Pancreas (tissue), 10 donors: ENCODE measurements around the gene TRIM14. TPM values are rescaled to one million over a fixed set of nuclear protein-coding genes. Genes with fewer than 3 reads are reported as not detected.
"Not testable (repeated sequence)": the region's sequence is repeated elsewhere in the genome, so short reads cannot be mapped to it uniquely, and the experiment has no call there.

Source experiments
- ATAC-seq, 4 donors: fragments of 200-7000 bp; cut with Tn5 transposase; one replicate each; pipeline versions ENCODE4 v1.8.0 to v1.9.1; 2020; ENCODE audit warnings: mild to moderate bottlenecking in 4 of 4, moderate library complexity in 4 of 4
- DNase-seq, 6 donors: peaks; one replicate each; pipeline ENCODE4 v3.0.0-alpha.2; 2020
- FAIRE-seq: peaks from 2 replicates; lab custom pipeline; 2012; peaks lifted over from hg19 to GRCh38; lab: Jason Lieb, UNC
- H3K27ac ChIP-seq, 4 donors: fragments of 200-600 bp; sonication (generic); 1 replicate in 3 of 4; 2 replicates in 1 of 4; pipeline versions ENCODE4 v1.5.0 to v1.8.0; 2020
- H3K27me3 ChIP-seq, 4 donors: fragments of 200-600 bp; one replicate each; pipeline ENCODE4 v1.8.0; 2021
- H3K36me3 ChIP-seq, 3 donors: fragments of 200-600 bp; sonication (generic) in 1 of 3; one replicate each; pipeline versions ENCODE4 v1.5.0 to v1.8.0; 2020 to 2021
- H3K4me1 ChIP-seq, 3 donors: fragments of 200-600 bp; one replicate each; pipeline ENCODE4 v1.8.0; 2021
- H3K4me3 ChIP-seq, 4 donors: fragments of 200-600 bp; sonication (generic) in 2 of 4; one replicate each; pipeline versions ENCODE4 v1.5.0 to v1.8.0; 2020 to 2021
- H3K9me3 ChIP-seq, 4 donors: fragments of 200-600 bp; one replicate each; pipeline ENCODE4 v1.8.0; 2021
- WGBS, 2 donors: extraction: QIAGEN DNeasy Blood & Tissue Kit; methylation state at CpG; one replicate each; pipeline ENCODE4 v1.1.7; 2013; 5-methylcytosine and 5-hydroxymethylcytosine counted together
- intact Hi-C, 3 donors: fragments of 100-400 bp; cut with DNase I; formaldehyde crosslinking; loops; one replicate each; pipeline versions ENCODE4 v1.11.1 to v1.14.2; 2022
- polyA plus RNA-seq, 2 donors: library from polyadenylated mRNA; stranded (reverse); fragments of 200-250 nt; gene quantifications; one replicate each; pipeline ENCODE4 v1.2.3, GENCODE V29; 2013
- total RNA-seq, 6 donors: library from RNA; stranded (reverse); fragmentation: NEBNext Ultra II Directional in 4 of 6; extraction: Animal tissue kit (Norgen Biotek cat#: 25700) in 4 of 6; gene quantifications; one replicate each; pipeline versions ENCODE4 v1.2.1 to v1.2.4, GENCODE V29; 2021 to 2023
- TF ChIP-seq, protein P1 (sequence below), 4 donors: fragments of 200-600 bp; sonication (generic) in 3 of 4; IDR thresholded peaks; one replicate each; pipeline versions ENCODE4 v1.5.0 to v1.8.0; 2021; ENCODE audit warnings: antibody characterized with exemption in 4 of 4
- donor health status: healthy with polysubstance abuse.
- donor health status: DM: no; HTN: no; CAD: no; lungs with moderate emphysema.
- donor health status: DM: no; HTN: no; CAD: no.
- donor health status: control.
- donor health status: control.
- donor health status: Bipolar disorder and iron deficiency.
- donor health status: DM: yes; HTN: yes; CAD: no.
- donor health status: DM: no; HTN: no; CAD: no.
- donor health status: DM: no; HTN: no; CAD: no.
- donor health status: DM: yes; HTN: yes; CAD: no.

Gene TRIM14
- total and polyA plus RNA-seq, 8 donors, result 1.2 to 10.4 (median 1.9) TPM

DNA sequence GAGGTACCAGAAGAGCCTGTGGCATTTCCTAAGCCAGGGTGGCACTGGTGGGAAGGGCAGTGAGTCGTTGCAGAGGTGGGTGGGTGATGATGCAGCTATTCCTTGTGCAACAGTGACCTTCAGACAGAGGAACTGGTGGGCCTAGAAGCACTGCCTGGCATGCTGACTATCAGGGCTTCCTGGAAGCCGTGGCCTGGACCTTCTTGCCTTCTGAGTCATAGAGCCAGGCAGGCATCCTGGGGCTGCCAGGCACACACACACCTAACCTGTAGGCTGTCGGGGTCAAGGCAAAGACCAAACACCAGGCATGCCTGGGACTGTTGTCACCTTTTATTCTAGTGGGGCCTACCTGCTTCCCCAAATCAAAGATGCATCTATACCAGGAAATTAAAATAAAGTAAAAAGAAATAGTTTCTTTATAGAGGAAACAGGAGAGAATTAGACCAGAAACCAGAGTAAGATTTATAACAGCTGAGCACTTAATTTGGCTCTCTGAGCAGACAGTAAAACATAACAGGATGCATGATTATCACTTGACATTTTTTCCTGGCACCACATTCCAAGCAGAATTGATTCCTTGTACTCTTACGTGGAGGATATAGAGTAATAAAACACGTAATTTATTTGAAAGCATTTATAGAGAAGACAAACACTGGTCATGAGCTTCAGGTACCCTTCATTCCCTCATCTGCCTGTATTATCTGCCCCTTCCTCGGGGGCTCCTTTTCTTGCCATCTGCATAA is 37.4 kb downstream of the TRIM14 start:
- Histone ChIP-seq H3K27ac (no peak overlapping the region), H3K36me3 (peaks cover 5 to 35% (median 17%) of the 10 kb centered on the region in 3 donors), H3K4me1 (no peaks in the 10 kb centered on the region), H3K27me3 (no peaks in the 10 kb centered on the region), H3K9me3 (no peaks in the 10 kb centered on the region), H3K4me3 (no peak overlapping the region)
- TF ChIP-seq, protein P1, sequence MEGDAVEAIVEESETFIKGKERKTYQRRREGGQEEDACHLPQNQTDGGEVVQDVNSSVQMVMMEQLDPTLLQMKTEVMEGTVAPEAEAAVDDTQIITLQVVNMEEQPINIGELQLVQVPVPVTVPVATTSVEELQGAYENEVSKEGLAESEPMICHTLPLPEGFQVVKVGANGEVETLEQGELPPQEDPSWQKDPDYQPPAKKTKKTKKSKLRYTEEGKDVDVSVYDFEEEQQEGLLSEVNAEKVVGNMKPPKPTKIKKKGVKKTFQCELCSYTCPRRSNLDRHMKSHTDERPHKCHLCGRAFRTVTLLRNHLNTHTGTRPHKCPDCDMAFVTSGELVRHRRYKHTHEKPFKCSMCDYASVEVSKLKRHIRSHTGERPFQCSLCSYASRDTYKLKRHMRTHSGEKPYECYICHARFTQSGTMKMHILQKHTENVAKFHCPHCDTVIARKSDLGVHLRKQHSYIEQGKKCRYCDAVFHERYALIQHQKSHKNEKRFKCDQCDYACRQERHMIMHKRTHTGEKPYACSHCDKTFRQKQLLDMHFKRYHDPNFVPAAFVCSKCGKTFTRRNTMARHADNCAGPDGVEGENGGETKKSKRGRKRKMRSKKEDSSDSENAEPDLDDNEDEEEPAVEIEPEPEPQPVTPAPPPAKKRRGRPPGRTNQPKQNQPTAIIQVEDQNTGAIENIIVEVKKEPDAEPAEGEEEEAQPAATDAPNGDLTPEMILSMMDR (IDR thresholded peaks at IDR 0.05), result no peak
- intact Hi-C loops, result no loop called here
- FAIRE-seq (no peak), ATAC-seq (peak in 3 of 4 donors; percentile 8 to 63 (median 59)), DNase-seq (peak in 1 of 6 donors; percentile 40)
- 79 to 86% methylated on average over 6 of the region's 6 CpGs for WGBS, 2 donors

DNA sequence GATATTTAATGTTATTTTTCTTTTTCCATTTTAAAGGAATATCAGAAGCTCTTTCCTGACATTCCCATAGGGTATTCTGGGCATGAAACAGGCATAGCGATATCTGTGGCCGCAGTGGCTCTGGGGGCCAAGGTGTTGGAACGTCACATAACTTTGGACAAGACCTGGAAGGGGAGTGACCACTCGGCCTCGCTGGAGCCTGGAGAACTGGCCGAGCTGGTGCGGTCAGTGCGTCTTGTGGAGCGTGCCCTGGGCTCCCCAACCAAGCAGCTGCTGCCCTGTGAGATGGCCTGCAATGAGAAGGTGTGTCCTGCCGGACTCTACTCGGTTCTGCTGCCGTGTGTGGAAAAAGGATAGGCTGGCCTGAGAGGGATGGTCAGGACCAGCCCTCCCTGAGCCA is 38.2 kb downstream of the TRIM14 start:
- no peaks in the 10 kb centered on the region for H3K4me1 ChIP-seq
- 92 to 95% methylated on average over 12 of the region's 12 CpGs for WGBS, 2 donors
- no peak overlapping the region for H3K4me3 ChIP-seq
- peaks cover 5 to 35% (median 17%) of the 10 kb centered on the region in 3 donors for H3K36me3 ChIP-seq
- H3K27ac ChIP-seq, result no peak overlapping the region
- TF ChIP-seq, protein P1 (IDR thresholded peaks at IDR 0.05), result no peak
- intact Hi-C loops, result no loop called here
- H3K27me3 ChIP-seq, result no peaks in the 10 kb centered on the region
- H3K9me3 ChIP-seq, result no peaks in the 10 kb centered on the region
- peak in 1 of 6 donors; percentile 25 for DNase-seq
- FAIRE-seq, result no peak
- ATAC-seq, result no peak

DNA sequence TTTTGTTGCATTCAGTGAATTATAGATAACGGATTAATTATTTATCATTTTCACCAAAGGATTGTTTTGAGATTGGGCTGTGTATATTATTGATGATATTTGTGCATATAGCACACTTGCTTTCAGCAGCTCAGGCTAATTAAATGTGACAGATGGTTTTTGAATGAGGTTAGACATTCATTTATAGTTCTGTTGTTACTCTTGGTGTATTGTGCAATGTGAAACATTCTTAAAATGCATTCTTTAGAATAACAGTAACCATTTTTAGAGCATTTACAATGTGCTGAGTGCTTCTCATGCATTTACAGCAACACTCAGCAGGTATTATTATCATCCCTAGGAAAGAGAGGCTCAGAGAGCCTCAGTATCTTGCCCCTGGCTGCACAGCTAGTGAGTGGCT is 38.7 kb downstream of the TRIM14 start:
- TF ChIP-seq, protein P1 (IDR thresholded peaks at IDR 0.05), result no peak
- Histone ChIP-seq H3K27me3 (no peaks in the 10 kb centered on the region), H3K27ac (no peak overlapping the region), H3K4me3 (no peak overlapping the region), H3K9me3 (no peaks in the 10 kb centered on the region), H3K36me3 (peaks cover 5 to 35% (median 17%) of the 10 kb centered on the region in 3 donors), H3K4me1 (no peaks in the 10 kb centered on the region)
- FAIRE-seq, result no peak
- 93 to 96% methylated on average over 1 of the region's 1 CpG for WGBS, 2 donors
- no peak for DNase-seq
- intact Hi-C loops, result no loop called here
- ATAC-seq, result no peak

DNA sequence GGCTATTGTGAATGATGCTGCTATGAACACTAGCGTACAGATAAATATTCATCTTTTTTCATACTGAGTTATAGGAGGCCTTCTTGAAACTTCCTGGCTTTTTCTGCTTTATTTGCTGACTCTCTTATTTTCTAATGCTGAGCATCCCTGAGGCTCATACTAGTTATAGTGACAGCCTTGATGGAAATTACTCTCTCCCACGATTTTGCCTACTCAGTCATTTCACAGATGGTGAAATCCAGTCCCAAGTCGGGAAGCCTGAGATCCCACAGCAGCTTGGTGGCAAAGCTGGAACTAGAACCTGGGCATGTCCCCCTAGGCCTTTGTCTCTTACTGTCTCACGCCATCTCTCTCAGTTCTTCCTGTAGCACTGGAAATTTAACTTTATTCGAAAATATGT is 40.1 kb downstream of the TRIM14 start:
- no peak for DNase-seq
- no peak for FAIRE-seq
- Histone ChIP-seq H3K36me3 (peaks cover 5 to 35% (median 17%) of the 10 kb centered on the region in 3 donors), H3K27me3 (no peaks in the 10 kb centered on the region), H3K9me3 (no peaks in the 10 kb centered on the region), H3K27ac (no peak overlapping the region), H3K4me1 (peaks cover 0 to 4% (median 0%) of the 10 kb centered on the region in 3 donors), H3K4me3 (no peak overlapping the region)
- TF ChIP-seq, protein P1 (IDR thresholded peaks at IDR 0.05), result no peak
- ATAC-seq, result no peak
- 71 to 84% methylated on average over 5 of the region's 5 CpGs for WGBS, 2 donors
- intact Hi-C loops, result loop anchor here in 2 of 3 donors (10.0 kb wide), 3 partner anchors 126 to 186 kb away; partner anchors contain the start of gene TBC1D2 (in 1 of the 2)

DNA sequence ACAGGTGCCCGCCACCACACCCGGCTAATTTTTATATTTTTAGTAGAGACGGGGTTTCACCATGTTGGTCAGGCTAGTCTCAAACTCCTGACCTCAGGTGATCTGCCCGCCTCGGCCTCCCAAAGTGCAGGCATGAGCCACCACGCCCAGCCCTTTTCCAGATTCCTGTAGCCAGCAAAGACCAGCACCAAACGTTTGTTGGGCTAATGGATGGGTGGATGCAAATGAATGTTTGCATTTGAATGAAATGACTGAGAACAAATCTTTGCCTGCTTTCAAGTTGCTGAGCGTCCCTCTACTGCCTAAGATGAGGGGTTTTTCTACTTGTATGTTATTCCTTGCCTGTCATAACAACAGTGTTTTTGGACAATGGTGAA is 42.5 kb downstream of the TRIM14 start:
- peaks cover 0 to 13% (median 0%) of the 10 kb centered on the region in 3 donors for H3K4me1 ChIP-seq
- H3K27ac ChIP-seq, DNase-seq, H3K4me3 ChIP-seq, FAIRE-seq, H3K27me3 ChIP-seq, ATAC-seq, H3K9me3 ChIP-seq: not testable (repeated sequence)
- peaks cover under 1 to 15% (median 4%) of the 10 kb centered on the region in 3 donors for H3K36me3 ChIP-seq
- intact Hi-C loops, result loop anchor here in 2 of 3 donors (10.0 kb wide), 3 partner anchors 128 to 188 kb away; partner anchors contain the start of gene TBC1D2 (in 1 of the 2)
- 85 to 88% methylated on average over 8 of the region's 8 CpGs for WGBS, 2 donors
